ENCODE results near the gene HOXC6.

- TF ChIP-seq CTCF (IDR thresholded peaks at IDR 0.05) (no peak), EP300 (IDR thresholded peaks at IDR 0.05) (peak in 1 of 2 donors; percentile 18)
Observed at GRCh38 chr12:53994264-53995001, 33.8 kb upstream of the HOXC6 start.

All from tibial nerve (tissue), 4 donors.